Adrenal gland (tissue), 5 donors: ENCODE results near the gene CGNL1.

ENCODE experiments used
- CTCF ChIP-seq, 6 experiments: fragments of 450-650 bp in 4 of 6; fragments of 200-600 bp in 2 of 6; sonication (generic) in 1 of 6; IDR thresholded peaks; 1 replicate in 5 of 6; 2 replicates in 1 of 6; pipeline versions ENCODE4 v1.5.1 to v1.8.0; 2016 to 2021; ENCODE audit warnings: antibody characterized with exemption in 6 of 6, mild to moderate bottlenecking in 2 of 6, moderate library complexity in 1 of 6
- POLR2A ChIP-seq, 2 donors: fragments of 450-650 bp; IDR thresholded peaks; one replicate each; pipeline ENCODE4 v1.6.1; 2017; ENCODE audit warnings: antibody characterized with exemption in 2 of 2, mild to moderate bottlenecking in 2 of 2, moderate library complexity in 1 of 2
- donor health status: DM: no; HTN: no; CAD: no.

- no peak for TF ChIP-seq CTCF (IDR thresholded peaks at IDR 0.05)
- TF ChIP-seq POLR2A (IDR thresholded peaks at IDR 0.05) = no peak
Measured at GRCh38 chr15:57534281-57534680, 158.0 kb downstream of the CGNL1 start.
